Spleen (tissue), 7 donors: ENCODE results near the gene PARD3.

Experiments
- POLR2A ChIP-seq, 3 donors: fragments of 450-650 bp; IDR thresholded peaks; one replicate each; pipeline ENCODE4 v1.5.1; 2017; ENCODE audit warnings: antibody characterized with exemption in 3 of 3, mild to moderate bottlenecking in 1 of 3
- POLR2AphosphoS5 ChIP-seq, 3 donors: sonication (generic); formaldehyde crosslinking; IDR thresholded peaks; one replicate each; pipeline ENCODE4 v1.5.1; 2017; ENCODE audit warnings: antibody characterized with exemption in 3 of 3
- TF ChIP-seq, protein P1 (sequence below), 11 experiments: fragments of 200-600 bp in 7 of 11; fragments of 450-650 bp in 4 of 11; sonication (generic) in 4 of 11; IDR thresholded peaks in 8 of 11; conservative IDR thresholded peaks in 3 of 11; 1 replicate in 7 of 11; 2 replicates in 4 of 11; pipeline versions ENCODE4 v1.4.0 to v1.8.0; 2016 to 2021; ENCODE audit warnings: antibody characterized with exemption in 11 of 11, inconsistent platforms in 4 of 11, mild to moderate bottlenecking in 1 of 11
- donor health status: DM: no; HTN: no; CAD: no; lungs with moderate emphysema.
- donor health status: DM: no; HTN: no; CAD: no.
- donor health status: DM: no; HTN: no; CAD: no.

DNA sequence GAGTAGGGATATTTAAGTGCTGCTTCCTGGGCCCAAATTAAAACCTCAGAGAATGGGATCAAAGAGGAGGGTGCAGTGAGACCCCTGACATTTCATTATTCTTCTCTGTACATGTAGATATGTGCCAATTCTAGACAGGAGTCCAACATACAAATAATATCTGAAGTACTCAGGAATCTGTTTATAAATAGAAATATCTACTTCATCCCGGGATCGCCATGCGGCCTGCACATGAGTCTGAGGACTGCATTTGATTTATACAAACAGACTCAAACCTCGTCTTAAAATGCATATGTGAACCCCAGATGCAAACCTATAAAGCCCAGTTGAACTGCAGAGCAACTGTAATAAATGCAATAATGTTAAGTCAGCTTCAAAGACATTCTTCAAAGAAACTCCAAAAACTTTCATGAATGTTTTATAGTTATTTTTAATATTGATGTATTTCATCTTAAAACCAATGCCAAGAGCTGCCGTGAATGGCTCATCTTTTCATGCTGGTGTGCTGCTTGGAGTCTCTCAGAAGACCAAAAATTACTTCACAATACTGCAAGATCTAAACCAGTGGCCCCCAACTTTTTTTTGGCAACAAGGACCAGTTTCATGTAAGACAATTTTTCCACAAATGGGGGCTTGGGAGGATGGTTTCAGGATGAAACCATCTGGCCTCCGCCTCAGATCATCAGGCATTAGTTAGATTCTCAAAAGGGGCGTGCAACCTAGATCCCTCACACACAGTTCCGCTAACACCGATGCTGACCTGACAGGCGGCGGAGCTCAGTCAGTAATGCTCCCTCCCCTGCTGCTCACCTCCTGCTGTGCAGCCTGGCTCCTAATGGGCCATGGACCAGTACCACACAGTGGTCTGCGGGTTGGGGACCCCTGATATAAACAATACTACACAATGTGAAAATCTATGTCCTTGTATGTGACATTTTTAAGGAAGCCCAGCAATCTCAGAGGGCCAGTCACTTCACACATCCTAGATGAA lies 166.9 kb downstream of the PARD3 start:
- TF ChIP-seq, protein P1, sequence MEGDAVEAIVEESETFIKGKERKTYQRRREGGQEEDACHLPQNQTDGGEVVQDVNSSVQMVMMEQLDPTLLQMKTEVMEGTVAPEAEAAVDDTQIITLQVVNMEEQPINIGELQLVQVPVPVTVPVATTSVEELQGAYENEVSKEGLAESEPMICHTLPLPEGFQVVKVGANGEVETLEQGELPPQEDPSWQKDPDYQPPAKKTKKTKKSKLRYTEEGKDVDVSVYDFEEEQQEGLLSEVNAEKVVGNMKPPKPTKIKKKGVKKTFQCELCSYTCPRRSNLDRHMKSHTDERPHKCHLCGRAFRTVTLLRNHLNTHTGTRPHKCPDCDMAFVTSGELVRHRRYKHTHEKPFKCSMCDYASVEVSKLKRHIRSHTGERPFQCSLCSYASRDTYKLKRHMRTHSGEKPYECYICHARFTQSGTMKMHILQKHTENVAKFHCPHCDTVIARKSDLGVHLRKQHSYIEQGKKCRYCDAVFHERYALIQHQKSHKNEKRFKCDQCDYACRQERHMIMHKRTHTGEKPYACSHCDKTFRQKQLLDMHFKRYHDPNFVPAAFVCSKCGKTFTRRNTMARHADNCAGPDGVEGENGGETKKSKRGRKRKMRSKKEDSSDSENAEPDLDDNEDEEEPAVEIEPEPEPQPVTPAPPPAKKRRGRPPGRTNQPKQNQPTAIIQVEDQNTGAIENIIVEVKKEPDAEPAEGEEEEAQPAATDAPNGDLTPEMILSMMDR (IDR thresholded peaks at IDR 0.05 in 8 of 11, conservative IDR thresholded peaks at IDR 0.05 in 3 of 11), result no peak
- no peak for TF ChIP-seq POLR2A (IDR thresholded peaks at IDR 0.05)
- TF ChIP-seq POLR2AphosphoS5 (IDR thresholded peaks at IDR 0.05), result no peak
